OCI-LY1 (cell line): ENCODE measurements around the gene MID1.

Source experiments
- CTCF ChIP-seq: fragments of 200-600 bp; sonication (generic), shearing (Covaris generic); IDR thresholded peaks from 2 replicates; pipeline ENCODE4 v1.5.1; 2017; ENCODE audit warnings: mild to moderate bottlenecking, antibody characterized with exemption, low read length, moderate library complexity, mixed read lengths
- EZH2 ChIP-seq: fragments of 200-600 bp; sonication (generic), shearing (Covaris generic); IDR thresholded peaks from 2 replicates; pipeline ENCODE4 v1.8.0; 2017; ENCODE audit warnings: borderline replicate concordance, mixed run types, mild to moderate bottlenecking, antibody characterized with exemption, low read length, moderate library complexity, mixed read lengths

DNA sequence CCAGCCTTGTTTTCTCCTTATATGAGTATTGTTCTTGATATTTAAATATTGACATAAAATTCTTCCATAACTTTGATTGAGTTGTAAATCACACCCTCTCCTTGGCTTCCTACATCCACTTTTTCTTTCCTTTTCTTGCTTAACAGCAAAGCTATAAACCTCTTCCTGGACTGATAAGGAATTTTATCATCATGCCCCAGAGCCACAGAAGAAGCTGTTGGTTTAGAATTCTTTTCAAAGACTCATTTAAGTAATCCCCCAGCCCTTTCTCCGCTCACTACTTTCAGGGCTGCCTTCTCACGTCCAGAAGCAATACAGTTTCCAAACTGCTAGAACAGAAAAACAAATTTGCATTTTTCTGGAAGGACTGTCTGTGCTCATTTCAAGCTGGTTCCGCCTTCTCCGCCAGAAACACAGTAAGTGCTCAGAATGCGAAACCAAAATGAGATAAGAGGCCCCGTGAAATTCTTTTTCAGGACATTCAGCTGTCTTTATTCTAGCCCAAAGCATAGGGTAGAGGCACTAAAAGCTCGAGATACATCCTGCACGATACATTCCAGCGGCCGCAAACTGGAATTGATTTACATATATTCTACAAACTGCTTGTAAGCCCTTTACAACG, 849 bp downstream of the MID1 start:
- TF ChIP-seq EZH2 (no peak), CTCF (no peak)
